Uterus (tissue), 2 donors: ENCODE data around the gene CFAP43.

Experiments used
- CTCF ChIP-seq, 4 experiments: fragments of 200-600 bp in 2 of 4; fragments of 450-650 bp in 2 of 4; sonication (generic) in 2 of 4; IDR thresholded peaks; one replicate each; pipeline ENCODE4 v1.5.1; 2016 to 2019; ENCODE audit warnings: antibody characterized with exemption in 4 of 4, mild to moderate bottlenecking in 2 of 4, moderate library complexity in 1 of 4
- POLR2A ChIP-seq, 2 donors: fragments of 450-650 bp; IDR thresholded peaks; one replicate each; pipeline ENCODE4 v1.6.1; 2016; ENCODE audit warnings: antibody characterized with exemption in 2 of 2, mild to moderate bottlenecking in 1 of 2, moderate library complexity in 1 of 2

GRCh38 chr10:104109908-104110662 lies 122.1 kb downstream of the CFAP43 start:
- TF ChIP-seq CTCF (IDR thresholded peaks at IDR 0.05) (no peak), POLR2A (IDR thresholded peaks at IDR 0.05) (no peak)
